HG03442 (cell line): ENCODE measurements around the gene C9orf153.
A peak's percentile ranks its signal among the peaks of the same experiment; 100 is the strongest.

Experiments
- ATAC-seq: cut with Tn5 transposase; IDR thresholded peaks from one replicate; pipeline ENCODE4 v1.9.1; 2021; ENCODE audit warnings: mild to moderate bottlenecking, moderate library complexity; ENCODE audit not compliant: unreplicated experiment

The C9orf153 gene

DNA sequence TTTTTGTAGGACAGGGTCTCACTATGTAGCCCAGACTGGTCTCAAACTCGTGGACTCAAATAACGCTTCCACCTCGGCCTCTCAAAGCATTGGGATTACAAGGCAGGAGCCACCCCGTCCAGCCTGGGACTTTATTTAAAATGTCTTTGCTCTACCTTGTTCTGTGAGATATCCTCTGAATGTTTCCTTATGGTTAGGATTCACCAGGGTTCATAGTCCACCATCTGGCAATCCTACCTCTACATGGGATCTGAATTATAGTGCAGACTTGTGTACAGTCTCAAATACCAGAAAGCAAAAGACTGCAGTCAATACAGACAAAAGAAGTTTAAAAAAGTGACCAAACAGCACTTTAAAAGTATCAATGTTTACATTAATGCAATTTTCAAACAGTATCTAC is 12.8 kb upstream of the C9orf153 start:
- no peak for ATAC-seq

DNA sequence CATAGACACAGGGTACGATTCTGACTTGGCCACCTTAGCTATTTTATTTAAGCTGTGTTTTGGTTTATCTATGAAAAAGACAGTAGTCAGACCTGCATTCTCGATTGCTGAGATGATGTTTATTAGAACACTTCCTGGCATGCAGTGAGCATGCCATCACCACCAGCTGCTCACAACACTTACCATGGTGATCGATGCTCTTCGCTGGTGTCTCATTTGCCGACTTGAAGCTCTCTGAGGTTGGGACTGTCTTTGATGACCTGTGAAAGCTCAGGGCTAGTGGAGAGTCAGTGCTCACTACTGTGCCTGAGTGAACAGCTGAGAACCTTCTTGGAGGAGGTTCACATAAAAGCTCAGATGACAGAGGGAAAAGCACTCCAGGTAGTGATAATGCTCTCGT is 4.4 kb upstream of the C9orf153 start:
- no peak for ATAC-seq

DNA sequence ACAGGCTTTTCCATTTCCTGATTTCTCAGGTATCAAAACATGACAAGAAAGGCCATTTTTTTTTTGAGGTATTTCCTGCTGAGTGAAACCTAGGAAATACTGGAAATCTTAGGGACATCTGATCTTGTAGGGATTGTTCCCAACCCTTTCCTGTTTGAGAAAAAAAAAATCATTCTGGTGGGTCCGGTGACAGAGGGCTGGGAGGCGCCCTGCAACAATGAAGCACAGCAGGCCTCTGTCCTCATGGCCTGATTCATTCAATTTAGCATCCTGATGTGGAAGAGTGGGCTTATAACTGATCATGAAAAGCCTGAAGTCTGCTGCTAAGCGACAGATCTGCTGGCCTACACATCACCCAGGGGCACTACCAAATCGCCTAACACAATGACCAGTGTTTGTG is 3.0 kb upstream of the C9orf153 start:
- no peak for ATAC-seq

DNA sequence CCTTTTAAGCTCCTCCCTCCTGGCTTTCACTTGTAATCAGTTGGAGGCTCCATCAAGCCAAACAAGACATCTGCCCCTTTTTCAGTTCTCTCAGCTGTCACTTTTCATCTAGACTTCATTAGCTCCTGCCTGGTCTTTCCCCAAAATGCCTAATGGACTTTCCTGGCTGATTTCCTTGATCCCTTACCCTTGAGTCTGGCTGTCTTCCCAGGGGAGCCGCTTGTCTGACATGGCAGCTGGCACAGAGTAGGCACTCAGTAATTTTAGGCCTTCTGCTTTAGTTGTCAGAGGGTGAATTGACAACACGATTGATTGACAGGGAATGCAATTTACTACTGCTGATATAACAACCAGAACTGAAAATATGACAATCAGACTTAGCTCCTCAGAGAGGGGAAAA is 2.1 kb downstream of the C9orf153 start:
- ATAC-seq: no peak

DNA sequence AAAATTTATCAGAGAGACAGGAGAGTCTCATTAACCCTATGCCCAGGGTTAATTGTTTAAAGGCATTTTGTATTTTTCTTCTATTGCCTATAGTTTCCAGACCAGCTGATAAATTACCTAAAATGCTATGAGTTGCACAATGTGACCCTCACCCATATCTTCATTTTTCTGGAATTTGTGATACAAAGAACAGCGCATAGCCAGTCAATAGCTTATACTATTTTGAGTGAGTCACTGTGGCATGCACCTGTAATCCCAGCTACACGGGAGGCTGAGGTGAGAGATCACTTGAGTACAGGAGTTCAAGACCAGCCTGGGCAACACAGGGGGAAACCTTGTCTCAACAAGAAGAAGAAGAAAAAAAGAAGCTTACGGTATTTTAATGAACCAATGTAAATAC is 2.8 kb downstream of the C9orf153 start:
- ATAC-seq: no peak

DNA sequence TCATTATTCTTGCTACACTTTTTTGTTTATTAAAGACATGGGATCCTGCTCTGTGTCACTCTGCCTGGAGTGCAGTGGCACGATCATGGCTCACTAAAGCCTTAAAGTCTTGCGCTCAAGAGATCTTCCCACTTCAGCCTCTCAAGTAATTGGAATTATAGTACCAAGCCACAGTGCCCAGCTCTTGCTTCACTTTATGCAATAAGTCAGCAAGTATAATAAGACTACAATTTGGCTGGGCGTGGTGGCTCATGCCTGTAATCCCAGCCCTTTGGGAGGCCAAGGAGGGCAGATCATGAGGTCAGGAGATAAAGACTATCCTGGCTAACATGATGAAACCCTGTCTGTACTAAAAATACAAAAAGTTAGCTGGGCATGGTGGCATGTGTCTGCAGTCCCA is 5.9 kb downstream of the C9orf153 start:
- ATAC-seq: no peak

DNA sequence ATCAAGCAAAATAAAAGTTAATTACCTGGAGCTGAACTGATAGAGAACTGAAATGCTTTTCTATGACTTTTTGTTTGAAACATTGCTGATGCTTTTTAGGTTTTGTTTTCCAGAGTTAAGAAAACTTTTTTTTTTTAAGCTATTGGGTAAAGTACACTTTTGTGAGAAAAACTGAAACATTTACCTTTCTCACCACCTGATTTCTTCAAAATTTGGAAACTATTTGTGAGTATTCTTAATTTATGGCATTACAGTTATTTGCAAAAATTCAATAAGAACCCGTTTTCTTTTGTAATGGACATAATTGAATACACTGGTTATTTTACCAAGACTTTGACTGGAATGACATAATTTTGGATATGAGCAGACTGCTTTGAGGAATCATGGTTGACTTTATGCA is 6.6 kb downstream of the C9orf153 start:
- no peak for ATAC-seq

DNA sequence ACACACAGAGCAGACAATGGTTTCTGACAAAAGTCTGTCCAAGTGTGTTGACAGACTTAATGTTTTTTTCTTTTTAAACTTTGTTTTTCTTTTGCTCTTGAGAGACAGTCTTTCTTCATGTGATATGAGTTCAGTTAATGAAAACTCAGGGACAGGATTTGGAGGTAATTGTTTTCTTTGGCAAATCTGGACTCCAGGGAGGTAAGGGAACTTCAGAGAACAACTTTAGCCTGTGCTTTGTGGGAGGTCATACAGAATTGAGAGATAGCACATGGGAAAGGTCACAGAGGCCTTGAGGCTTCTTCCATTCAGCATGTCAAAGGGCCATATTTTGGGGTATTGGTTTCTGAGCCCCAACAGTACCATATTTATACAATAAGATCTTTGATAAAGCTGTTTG is 9.3 kb downstream of the C9orf153 start:
- ATAC-seq: no peak

DNA sequence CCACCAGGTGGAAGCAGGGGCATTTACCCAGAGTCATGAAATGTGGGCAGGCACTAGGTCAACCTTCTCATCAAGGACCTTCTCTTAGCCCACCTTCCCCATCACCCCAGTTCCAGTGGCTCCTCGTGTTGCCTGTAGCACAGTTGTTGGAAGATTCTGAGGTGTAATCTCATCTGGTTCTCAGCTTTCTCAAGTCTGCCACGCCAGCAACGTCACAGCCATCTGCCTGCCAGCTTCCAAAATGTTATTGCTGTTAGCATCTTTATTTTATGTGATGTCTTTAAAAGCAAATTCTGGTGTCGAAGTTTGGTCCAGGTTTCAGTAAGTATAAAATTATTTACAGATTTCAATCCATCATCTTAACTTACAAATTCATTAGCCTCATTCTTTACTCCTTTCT is 10.7 kb downstream of the C9orf153 start:
- ATAC-seq: no peak

DNA sequence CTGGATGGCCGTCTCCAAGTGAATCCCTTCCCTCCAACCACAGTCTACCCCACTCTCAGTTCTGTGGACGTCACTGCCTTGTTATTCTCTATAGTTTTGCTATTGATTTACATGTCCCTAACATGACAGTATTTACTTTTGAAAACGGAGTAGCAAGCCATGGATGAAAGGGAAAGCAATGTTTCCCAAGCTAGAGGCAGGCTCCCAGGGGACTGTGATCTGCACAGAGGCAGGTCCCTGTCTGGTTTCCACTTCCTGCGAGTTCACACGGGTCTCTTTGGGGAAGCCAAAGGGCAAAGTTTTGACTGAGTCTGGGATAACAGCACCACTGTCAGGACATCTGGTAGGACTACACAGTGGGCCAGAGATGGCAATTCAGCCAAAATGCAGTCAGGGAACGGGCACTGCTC is 12.7 kb downstream of the C9orf153 start:
- ATAC-seq: peak; percentile 81

DNA sequence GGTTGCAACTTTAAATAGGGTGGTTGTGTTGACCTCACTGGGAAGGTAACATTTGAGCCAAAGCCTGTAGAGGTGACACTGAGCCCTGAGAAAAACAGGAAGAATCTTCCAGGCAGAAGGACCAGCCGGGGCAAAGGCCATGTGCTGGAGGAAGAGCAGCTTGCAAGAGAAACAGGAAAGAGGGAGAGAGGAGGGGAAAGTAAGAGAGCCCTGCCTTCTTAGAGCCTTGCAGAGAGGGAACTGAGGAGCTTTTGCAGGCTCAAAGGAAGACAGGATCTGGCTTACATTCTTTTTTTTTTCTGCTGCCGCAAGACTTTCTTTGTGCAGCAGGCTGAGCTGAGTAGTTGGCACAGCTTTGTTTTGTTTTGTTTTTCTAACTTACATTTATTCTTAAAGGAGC is 17.4 kb downstream of the C9orf153 start:
- ATAC-seq: no peak

DNA sequence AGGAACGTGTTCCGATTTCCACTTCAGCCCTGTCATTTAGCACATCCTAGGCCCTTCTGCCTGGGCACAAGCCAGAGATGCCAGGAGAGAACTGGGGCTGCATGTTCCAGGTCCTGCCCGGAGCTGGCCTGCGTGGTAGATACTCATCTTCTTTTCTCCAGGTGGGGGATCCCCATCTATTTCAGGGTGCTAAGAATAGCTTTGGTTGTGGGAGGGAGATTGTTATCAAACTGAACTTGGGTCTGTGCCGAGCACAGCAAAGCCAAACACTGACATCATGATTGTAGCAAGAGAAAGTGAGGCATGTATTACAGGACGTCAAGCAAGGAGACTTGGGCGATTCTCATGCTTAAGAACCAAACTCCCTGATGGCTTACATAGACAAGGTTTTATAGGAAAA is 18.2 kb downstream of the C9orf153 start:
- ATAC-seq: no peak

DNA sequence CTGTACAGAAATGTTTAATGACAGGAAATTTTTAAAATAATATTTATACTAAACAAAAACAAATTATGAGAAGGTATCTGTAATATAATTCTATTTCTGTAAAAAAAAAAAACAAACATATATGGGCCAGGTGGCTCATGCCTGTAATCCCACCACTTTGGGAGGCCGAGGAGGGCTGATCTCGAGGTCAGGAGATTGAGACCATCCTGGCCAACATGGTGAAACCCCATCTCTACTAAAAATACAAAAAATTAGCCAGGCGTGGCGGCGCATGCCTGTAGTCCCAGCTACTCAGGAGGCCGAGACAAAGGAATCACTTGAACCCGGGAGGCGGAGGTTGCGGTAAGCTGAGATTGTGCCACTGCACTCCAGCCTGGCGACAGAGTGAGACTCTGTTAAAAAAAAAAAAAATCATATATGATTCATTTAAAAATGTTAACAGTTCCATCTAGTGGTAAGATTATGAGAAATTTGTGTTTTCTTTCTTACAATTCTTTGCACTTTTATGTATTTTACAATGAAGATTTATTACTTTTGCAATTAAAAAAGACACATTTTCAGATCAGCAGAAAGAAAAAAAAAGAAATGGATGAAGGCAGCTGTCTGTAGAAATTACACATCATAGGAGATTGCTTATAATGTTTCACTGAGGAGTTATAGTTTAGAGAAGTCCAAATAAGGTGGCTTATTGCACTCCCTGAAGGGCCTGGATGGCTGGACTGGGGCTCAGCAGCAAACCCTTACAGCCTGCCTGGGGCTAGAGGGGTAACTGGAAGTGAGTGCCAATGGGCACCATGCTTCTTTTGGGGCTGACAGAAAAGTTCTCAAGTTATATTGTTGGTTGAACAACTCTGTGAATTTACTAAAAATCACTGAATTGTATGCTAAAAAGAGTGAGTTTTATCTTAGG is 20.3 kb downstream of the C9orf153 start:
- ATAC-seq: no peak

DNA sequence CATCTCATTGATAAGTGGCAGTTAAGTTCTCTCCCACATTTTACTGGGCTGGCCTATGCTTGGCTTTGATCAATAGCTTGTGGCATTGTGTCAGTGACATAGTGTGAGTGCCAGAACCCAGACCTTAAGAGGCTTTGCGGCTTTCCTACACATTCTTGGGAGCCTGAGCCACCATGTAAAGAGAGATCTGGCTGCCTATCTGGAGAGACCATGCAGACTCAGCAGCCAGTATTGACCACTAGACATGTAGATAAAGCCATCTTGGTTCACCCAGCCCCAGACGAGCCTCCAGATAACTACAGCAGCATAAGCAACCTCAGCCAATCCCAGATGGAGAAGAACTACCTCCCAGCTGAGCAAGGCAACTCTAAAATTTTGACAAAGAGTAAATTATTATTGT is 28.6 kb downstream of the C9orf153 start:
- no peak for ATAC-seq

DNA sequence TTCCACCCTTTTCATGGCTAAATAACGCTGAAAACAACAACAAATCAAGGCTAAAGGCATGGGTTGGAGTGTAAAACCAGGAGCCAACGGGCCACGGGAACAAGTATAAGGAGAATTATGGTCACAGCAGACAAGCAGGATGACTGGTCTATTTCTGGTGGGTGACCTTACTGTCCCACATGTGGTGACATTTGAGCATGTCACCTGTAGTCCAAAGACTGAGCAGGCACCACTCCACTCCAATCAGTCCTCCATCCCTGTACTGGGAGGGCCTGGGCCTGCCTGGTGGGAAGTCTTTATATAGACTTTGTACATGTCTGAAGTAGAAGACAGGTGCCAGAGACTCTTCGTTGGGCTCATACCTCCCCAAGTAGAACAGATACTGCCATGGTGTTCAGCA is 36.8 kb downstream of the C9orf153 start:
- no peak for ATAC-seq

DNA sequence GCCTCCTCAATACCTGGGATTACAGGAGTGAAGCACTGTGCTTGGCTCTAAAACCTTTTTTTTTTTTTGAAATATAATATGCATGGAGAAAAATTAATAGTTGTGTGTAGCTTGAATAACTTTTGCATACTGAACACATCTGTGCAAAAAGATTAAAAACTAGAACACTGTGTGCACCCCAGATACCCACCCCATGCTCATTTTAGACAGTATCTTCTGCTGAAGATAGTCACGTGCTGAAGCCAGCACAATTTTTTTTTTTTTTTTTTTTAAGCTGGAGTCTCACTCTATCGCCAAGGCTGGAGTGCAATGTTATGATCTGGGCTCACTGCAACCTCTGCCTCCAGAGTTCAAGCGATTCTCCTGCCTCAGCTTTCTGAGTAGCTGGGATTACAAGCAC is 39.9 kb downstream of the C9orf153 start:
- no peak for ATAC-seq

DNA sequence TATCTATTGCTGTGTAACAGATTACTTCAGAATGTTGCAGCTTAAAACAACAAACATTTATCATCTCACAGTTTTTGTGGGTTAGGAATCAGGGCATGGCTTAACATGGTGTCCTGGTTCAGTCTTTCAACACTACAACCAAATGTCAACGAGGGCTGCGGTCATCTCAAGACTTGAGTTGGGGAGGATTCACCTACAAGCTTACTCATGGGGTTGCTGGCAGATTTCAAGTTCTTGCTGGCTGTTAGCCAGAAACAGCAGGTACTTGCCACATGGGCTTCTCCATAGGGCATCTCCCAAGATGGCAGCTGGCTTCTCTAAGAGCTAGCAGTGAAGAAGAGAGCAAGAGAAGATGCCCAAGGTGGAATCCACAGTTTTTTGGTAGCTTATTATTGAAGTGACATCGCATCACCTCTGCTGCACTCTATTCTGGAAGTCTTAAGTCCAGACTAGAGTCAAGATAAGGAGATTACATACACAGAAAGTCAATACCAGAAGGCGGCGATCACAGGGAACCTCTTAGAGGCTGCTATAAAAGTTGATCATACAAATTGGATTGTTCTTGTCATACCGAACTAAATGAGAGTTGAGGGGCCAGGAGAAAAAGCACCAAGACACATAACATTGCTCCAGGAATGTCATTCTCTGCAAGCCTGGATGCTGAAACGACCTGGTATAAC is 42.2 kb downstream of the C9orf153 start:
- no peak for ATAC-seq

DNA sequence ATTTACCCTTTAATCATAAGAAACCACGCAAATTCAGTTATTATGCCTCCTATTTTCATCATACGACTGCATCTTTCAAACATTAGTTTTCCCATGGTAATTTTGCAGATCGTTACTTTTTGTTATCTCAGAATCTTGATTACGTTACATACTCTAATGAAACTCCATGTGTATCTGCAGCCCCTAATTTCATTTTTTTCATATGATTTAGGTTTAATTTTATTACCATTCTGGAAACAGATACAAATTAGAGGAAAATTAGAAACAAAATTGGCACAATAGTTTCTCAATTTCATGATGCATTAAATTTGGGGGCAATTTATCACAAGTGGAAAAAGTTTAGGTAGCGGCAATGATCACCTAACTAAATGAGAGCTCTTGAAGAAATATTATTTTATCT is 52.3 kb downstream of the C9orf153 start:
- ATAC-seq: no peak

DNA sequence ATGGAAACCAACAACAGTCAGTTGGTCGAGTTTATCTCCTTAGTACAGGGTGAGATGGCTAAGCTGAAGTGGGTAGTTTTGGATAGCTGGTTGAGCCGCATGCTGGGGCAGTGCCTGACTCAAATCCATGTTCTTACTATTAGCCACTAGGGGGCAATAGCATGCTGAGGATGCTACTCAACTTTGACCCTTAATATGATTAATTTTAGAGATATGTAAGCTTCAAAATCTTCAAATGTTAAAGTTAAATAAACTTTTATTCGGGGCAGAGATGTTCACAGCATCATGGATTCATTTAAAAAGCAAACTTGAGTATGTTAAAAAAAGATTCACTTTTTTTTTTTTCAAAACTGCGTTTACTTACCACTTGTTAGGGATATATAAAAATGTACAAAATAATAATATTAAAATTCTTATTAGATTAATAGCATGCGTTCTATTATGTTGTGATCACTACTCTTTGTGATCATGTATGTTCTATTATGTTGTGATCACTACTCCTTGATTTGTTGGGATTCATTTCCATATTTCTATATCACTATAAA is 57.0 kb downstream of the C9orf153 start:
- peak; percentile 71 for ATAC-seq

DNA sequence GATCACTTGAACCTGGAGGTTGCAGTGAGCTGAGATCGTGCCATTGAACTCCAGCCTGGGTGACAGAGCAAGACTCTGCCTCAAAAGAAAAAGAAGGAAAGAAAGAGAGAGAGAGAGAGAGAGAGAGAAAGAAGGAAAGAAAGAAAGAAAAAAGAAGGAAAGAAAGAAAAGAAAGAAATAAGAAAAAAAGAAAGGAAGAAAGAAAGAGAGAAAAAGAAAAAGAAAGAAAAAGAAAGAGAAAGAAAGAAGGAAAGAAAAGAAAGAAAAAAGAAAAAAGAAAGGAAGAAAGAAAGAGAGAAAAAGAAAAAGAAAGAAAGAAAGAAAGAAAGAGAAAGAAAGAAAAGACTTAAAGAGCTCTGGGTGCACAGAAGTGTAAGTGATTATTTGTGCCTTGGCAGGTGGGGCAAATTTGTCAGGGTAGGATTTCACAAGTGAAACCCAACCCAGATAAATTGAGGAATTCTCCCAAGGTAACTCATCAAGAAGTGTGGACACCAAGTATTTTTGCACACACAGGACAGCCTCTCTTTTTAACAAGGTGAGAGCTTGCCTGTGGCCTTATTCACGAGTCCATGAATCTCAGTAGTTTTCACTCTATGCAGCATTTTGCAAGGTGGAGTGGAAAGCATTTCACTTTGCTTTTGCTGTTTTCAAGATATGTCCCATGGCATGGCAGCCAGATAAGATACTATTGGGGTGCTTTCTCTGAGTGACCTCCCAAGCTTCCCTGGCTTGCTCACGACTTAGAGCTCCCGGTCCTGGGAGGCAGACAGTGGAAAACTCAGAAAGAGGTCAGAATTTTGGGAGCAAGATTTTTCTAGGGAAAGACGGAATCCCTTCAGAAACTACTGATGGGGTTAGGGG is 57.8 kb downstream of the C9orf153 start:
- ATAC-seq: no peak

DNA sequence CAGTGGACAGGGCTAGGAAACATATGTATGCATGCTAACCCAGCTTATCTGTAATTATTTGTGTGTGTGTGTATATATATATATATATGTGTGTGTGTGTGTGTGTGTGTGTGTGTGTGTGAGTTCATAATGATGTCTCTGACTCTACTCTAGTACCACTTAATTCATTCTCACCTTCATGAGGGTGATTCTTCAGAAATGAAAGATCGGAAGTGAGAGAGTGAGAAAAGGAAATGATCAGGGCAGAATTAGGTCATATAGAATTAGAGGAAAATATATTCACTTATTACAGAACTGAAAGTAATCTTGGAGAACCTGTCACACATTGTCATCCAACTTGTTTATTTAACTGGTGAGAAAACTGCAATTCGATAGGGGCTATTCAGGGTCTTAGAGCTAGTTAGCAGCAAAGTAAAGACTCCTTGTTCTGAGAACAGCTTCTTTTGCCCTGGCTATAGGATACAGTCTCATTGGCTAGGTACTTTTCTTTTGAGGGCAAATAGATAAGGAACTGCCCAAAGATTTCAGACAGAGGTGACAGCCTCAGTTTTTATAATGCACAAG is 58.8 kb downstream of the C9orf153 start:
- no peak for ATAC-seq
